Measurements from ENCODE around the gene G3BP2.

DNA sequence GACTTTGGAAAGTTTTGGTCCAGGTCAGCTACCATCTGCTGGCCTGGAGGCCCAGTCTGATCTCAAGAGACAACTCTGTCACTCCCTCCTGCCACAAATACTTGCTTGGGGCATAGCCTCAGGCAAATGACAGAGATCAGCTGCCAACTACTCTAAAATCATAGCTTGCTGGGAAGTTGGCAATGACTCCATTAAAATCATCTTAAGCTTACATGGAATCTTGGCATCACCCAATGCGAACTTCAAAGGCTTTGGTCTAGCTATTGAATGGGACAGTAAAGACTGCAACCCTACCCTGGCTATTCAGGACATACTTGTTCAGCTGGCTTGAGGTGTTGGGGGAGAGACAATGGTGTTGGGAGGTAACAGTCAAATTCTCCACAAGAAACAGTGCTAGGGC is 44.2 kb upstream of the G3BP2 start:
- no peak for TF ChIP-seq CTCF (IDR thresholded peaks at IDR 0.05)
- no peak for TF ChIP-seq POLR2A (IDR thresholded peaks at IDR 0.05)

All from esophagus squamous epithelium (tissue), 4 donors.